SU-DHL-6 (cell line): ENCODE data around the gene SYT8.

Experiments used
- H2AFZ ChIP-seq: fragments of 200-600 bp; sonication (generic); 2 replicates; pipeline ENCODE4 v1.6.1; 2014; ENCODE audit warnings: low read depth, mild to moderate bottlenecking, moderate library complexity, mixed read lengths, antibody characterized with exemption, low read length; ENCODE audit not compliant: severe bottlenecking
- H3F3A ChIP-seq: fragments of 200-600 bp; shearing (Covaris generic); 2 replicates; pipeline ENCODE4 v1.6.0; 2016; ENCODE audit warnings: antibody characterized with exemption, mild to moderate bottlenecking; ENCODE audit not compliant: insufficient read depth
- H3K27ac ChIP-seq: fragments of 200-600 bp; sonication (generic); 2 replicates; pipeline ENCODE4 v1.5.1; 2016; ENCODE audit warnings: low read depth, mild to moderate bottlenecking, low read length, moderate library complexity, mixed read lengths
- H3K27me3 ChIP-seq: fragments of 200-600 bp; sonication (generic), shearing (Covaris generic); 2 replicates; pipeline ENCODE4 v1.6.0; 2014; ENCODE audit warnings: mild to moderate bottlenecking, low read length
- H3K36me3 ChIP-seq: fragments of 200-600 bp; sonication (generic); 2 replicates; pipeline ENCODE4 v1.6.1; 2014; ENCODE audit warnings: mild to moderate bottlenecking, low read length, mixed read lengths
- H3K4me2 ChIP-seq: fragments of 300-600, 200-600 bp; shearing (Covaris generic), sonication (generic); 2 replicates; pipeline ENCODE4 v1.6.0; 2014; ENCODE audit warnings: low read length, low read depth, mild to moderate bottlenecking; ENCODE audit not compliant: poor library complexity, severe bottlenecking
- H3K4me3 ChIP-seq: fragments of 200-600 bp; sonication (generic); 2 replicates; pipeline ENCODE4 v1.5.1; 2014; ENCODE audit warnings: antibody characterized with exemption, low read length, mild to moderate bottlenecking, mixed read lengths; ENCODE audit not compliant: insufficient read depth, poor library complexity, severe bottlenecking
- H3K79me2 ChIP-seq: fragments of 200-600 bp; sonication (generic); 2 replicates; pipeline ENCODE4 v1.6.1; 2014; ENCODE audit warnings: mild to moderate bottlenecking, low read length, moderate library complexity; ENCODE audit not compliant: insufficient read depth
- H3K9ac ChIP-seq: fragments of 200-600 bp; sonication (generic); 2 replicates; pipeline ENCODE4 v1.7.0; 2014; ENCODE audit warnings: mild to moderate bottlenecking, low read length
- H3K9me2 ChIP-seq: fragments of 200-600 bp; sonication (generic); replicated peaks from 2 replicates; pipeline ENCODE4 v1.6.1; 2014; ENCODE audit warnings: low read length; ENCODE audit not compliant: insufficient read depth
- H3K9me3 ChIP-seq: fragments of 200-600 bp; sonication (generic); 2 replicates; pipeline ENCODE4 v1.6.1; 2014; ENCODE audit warnings: low read length, mixed read lengths; ENCODE audit not compliant: insufficient read depth
- H4K20me1 ChIP-seq: fragments of 200-600 bp; sonication (generic); 2 replicates; pipeline ENCODE4 v1.6.1; 2014; ENCODE audit warnings: low read depth, mild to moderate bottlenecking, antibody characterized with exemption, low read length, moderate library complexity, mixed read lengths
- EZH2phosphoT487 ChIP-seq: fragments of 200-600 bp; sonication (generic), shearing (Covaris generic); conservative IDR thresholded peaks from 2 replicates; pipeline ENCODE4 v1.6.1; 2018; ENCODE audit warnings: mild to moderate bottlenecking, antibody characterized with exemption, low read length, moderate library complexity, mixed read lengths
- TF ChIP-seq, protein P1 (sequence below): fragments of 200-600 bp; sonication (generic); IDR thresholded peaks from one replicate; pipeline ENCODE4 v1.5.1; 2017; ENCODE audit warnings: antibody characterized with exemption, mild to moderate bottlenecking, low read length, moderate library complexity; ENCODE audit not compliant: insufficient read depth, poor library complexity, severe bottlenecking

The SYT8 gene

DNA sequence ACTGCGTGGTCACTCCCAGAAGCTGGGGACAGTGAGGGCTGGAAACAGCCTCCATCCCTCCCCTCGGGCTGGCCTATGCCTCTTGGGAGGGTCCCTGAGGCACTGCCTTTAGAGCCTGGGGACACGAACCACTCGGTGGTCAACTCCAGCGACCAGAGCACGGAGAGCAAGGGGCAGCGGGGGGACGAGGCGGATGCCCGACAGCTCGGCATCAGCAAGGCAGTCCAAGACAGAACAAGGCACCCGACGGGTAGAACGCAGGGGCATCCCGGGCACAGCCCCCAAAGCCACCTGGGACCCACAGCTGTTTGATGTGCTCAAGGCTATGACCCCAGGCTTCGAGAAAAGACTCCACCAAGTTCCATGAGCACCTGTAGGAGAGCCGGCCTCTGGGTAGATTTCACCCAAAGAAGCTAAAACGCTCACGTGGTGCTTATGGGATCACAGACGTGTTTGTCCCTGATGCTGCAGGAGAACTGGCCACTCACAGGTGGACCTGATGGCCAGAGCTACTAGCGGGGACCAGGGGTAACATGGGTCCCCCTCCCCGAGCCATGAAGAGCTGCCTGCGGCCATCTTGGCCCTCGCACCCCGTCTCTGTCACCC, 17.6 kb downstream of the SYT8 start:
- Histone ChIP-seq H3K9me3 (no peaks in the 10 kb centered on the region), H3K27me3 (no peaks in the 10 kb centered on the region), H3K4me2 (peak overlapping the region; percentile 74), H3K9me2 (no peaks in the 10 kb centered on the region), H3K9ac (peak overlapping the region; percentile 69), H3K79me2 (peaks cover 34% of the 10 kb centered on the region), H3K36me3 (no peaks in the 10 kb centered on the region), H3K4me3 (peak overlapping the region; percentile 31), H2AFZ (peak overlapping the region; percentile 57), H3F3A (peaks cover 22% of the 10 kb centered on the region), H4K20me1 (peaks cover 10% of the 10 kb centered on the region; the same call in 1 of the 2 replicates), H3K27ac (peak overlapping the region; percentile 98)
- TF ChIP-seq, protein P1, sequence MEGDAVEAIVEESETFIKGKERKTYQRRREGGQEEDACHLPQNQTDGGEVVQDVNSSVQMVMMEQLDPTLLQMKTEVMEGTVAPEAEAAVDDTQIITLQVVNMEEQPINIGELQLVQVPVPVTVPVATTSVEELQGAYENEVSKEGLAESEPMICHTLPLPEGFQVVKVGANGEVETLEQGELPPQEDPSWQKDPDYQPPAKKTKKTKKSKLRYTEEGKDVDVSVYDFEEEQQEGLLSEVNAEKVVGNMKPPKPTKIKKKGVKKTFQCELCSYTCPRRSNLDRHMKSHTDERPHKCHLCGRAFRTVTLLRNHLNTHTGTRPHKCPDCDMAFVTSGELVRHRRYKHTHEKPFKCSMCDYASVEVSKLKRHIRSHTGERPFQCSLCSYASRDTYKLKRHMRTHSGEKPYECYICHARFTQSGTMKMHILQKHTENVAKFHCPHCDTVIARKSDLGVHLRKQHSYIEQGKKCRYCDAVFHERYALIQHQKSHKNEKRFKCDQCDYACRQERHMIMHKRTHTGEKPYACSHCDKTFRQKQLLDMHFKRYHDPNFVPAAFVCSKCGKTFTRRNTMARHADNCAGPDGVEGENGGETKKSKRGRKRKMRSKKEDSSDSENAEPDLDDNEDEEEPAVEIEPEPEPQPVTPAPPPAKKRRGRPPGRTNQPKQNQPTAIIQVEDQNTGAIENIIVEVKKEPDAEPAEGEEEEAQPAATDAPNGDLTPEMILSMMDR, result no peak
- no peak for TF ChIP-seq EZH2phosphoT487

DNA sequence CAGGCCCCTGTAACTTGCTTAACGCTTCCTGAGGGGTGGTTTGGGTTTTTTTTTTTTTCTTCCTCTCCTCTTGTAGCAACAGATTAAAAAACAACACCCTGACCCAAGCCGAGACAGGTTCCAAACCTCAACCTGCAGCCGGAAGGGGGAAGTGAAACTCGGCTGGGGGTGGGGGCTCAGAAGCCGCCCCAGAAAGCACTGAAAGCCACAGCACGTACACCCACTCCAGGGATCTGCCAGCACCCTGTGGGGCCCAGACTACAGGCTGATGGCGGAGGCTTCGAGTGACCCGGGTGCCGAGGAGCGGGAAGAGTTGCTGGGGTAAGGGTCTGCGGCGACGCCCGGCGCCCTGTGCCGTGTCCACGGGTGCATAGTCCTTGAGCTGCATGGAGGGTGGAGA, 18.1 kb downstream of the SYT8 start, which contains the start of gene LSP1:
Gene LSP1 (plus strand): TSS at position 208 of the 400 bp plus-strand sequence. CDS start 61 bp downstream, at position 269.
- Histone ChIP-seq H3K27ac (peak within 1 kb of the TSS; percentile 98), H3K36me3 (no peaks in the 10 kb centered on the region), H3K79me2 (peaks cover 34% of the 10 kb centered on the region), H3F3A (peaks cover 22% of the 10 kb centered on the region), H3K9me2 (no peaks in the 10 kb centered on the region), H4K20me1 (peaks cover 10% of the 10 kb centered on the region; the same call in 1 of the 2 replicates), H3K4me2 (peak within 1 kb of the TSS; percentile 74), H3K9ac (peak within 1 kb of the TSS; percentile 69), H3K27me3 (no peaks in the 10 kb centered on the region), H2AFZ (peak within 1 kb of the TSS; percentile 57), H3K9me3 (no peaks in the 10 kb centered on the region), H3K4me3 (peak within 1 kb of the TSS; percentile 66)
- TF ChIP-seq, protein P1, result no peak
- TF ChIP-seq EZH2phosphoT487, result no peak

DNA sequence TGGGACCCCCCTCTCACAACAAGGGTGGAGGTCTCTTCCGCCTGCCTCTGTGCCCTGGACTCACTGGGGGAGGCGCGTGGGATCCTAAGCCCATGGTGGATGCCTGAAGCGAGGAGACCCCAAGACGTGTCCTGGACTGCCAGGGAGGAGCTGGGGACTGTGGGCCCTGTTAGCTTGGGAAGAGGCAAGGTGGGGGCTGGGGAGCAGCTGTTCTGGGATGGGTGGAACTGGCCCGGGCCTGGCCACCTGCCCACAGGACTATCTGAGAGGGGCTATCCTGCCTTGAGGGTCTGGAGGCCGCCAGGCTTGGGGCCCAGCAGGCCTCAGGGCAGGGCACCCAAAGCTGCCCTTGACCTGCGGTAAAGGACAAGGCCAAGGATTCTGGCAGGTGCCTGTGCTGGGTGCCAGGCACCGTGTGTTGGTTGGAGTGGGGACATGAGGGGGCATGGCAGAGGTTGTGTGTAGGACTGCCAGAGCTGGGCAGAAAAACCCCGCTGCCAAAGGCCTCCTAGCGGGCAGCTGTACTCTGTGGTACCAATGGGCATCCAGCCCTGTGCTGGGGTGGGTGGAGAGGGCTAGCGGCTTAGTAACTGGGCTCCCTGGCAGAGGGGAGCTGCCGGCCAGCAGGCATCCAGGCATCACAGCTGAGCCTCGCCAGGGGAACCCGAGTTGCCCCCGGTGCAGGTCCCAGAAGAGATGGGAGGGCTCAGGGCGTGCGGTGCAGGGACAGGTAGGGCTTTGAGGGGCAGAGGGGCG, 18.8 kb downstream of the SYT8 start:
- Histone ChIP-seq H3K9me2 (no peaks in the 10 kb centered on the region), H2AFZ (no peak overlapping the region), H3K4me3 (peak overlapping the region; percentile 66), H4K20me1 (peaks cover 10% of the 10 kb centered on the region; the same call in 1 of the 2 replicates), H3K4me2 (peak overlapping the region; percentile 74), H3K9me3 (no peaks in the 10 kb centered on the region), H3K27ac (peak overlapping the region; percentile 98), H3K27me3 (no peaks in the 10 kb centered on the region), H3K36me3 (no peaks in the 10 kb centered on the region), H3K9ac (peak overlapping the region; percentile 69), H3K79me2 (peaks cover 34% of the 10 kb centered on the region), H3F3A (peaks cover 22% of the 10 kb centered on the region)
- TF ChIP-seq, protein P1, result peak; percentile 14
- no peak for TF ChIP-seq EZH2phosphoT487
